MM.1S (cell line): Measurements from ENCODE around the gene DVL2.
A peak's percentile ranks its signal among the peaks of the same experiment; 100 is the strongest.

ENCODE experiments used
- DNase-seq: peaks from one replicate; pipeline ENCODE4 v3.0.0-alpha.2; 2015
- H2AFZ ChIP-seq: fragments of 300-600 bp; sonication (generic); 2 replicates; pipeline ENCODE4 v1.6.0; 2016; ENCODE audit warnings: antibody characterized with exemption, low read length
- H3F3A ChIP-seq: fragments of 300-600 bp; sonication (generic); 2 replicates; pipeline ENCODE4 v1.6.1; 2016; ENCODE audit warnings: mild to moderate bottlenecking, antibody characterized with exemption, low read length, moderate library complexity, mixed read lengths; ENCODE audit not compliant: insufficient read depth
- H3K27ac ChIP-seq: fragments of 300-600 bp; sonication (generic); 2 replicates; pipeline ENCODE4 v1.5.1; 2016; ENCODE audit warnings: mild to moderate bottlenecking, low read length
- H3K27me3 ChIP-seq: fragments of 300-600 bp; sonication (generic); replicated peaks from 2 replicates; pipeline ENCODE4 v1.6.0; 2016; ENCODE audit warnings: low read length; ENCODE audit not compliant: insufficient read depth
- H3K36me3 ChIP-seq: fragments of 300-600 bp; sonication (generic); replicated peaks from 2 replicates; pipeline ENCODE4 v1.6.1; 2016; ENCODE audit warnings: mild to moderate bottlenecking, low read length, mixed read lengths; ENCODE audit not compliant: insufficient read depth
- H3K4me1 ChIP-seq: fragments of 300-600 bp; sonication (generic); 2 replicates; pipeline ENCODE4 v1.6.1; 2016; ENCODE audit warnings: low read length, mixed read lengths
- H3K4me2 ChIP-seq: fragments of 300-600 bp; sonication (generic); 2 replicates; pipeline ENCODE4 v1.6.0; 2016; ENCODE audit warnings: low read depth, low read length
- H3K4me3 ChIP-seq: fragments of 300-600 bp; sonication (generic); 2 replicates; pipeline ENCODE4 v1.5.1; 2016; ENCODE audit warnings: low read length, mixed read lengths
- H3K79me2 ChIP-seq: fragments of 300-600 bp; sonication (generic); 2 replicates; pipeline ENCODE4 v1.6.1; 2016; ENCODE audit warnings: mixed run types, low read length, mixed read lengths
- H3K9ac ChIP-seq: fragments of 300-600 bp; sonication (generic); 2 replicates; pipeline ENCODE4 v1.6.1; 2016; ENCODE audit warnings: low read length, mixed read lengths
- H3K9me2 ChIP-seq: fragments of 300-600 bp; sonication (generic); replicated peaks from 2 replicates; pipeline ENCODE4 v1.6.1; 2016; ENCODE audit warnings: mild to moderate bottlenecking, low read length, mixed read lengths; ENCODE audit not compliant: insufficient read depth
- H3K9me3 ChIP-seq: fragments of 300-600 bp; sonication (generic); replicated peaks from 2 replicates; pipeline ENCODE4 v1.6.1; 2016; ENCODE audit warnings: mild to moderate bottlenecking, low read length, mixed read lengths; ENCODE audit not compliant: insufficient read depth
- H4K20me1 ChIP-seq: fragments of 300-600 bp; sonication (generic); 2 replicates; pipeline ENCODE4 v1.6.1; 2016; ENCODE audit warnings: mild to moderate bottlenecking, low read length, moderate library complexity, mixed read lengths; ENCODE audit not compliant: insufficient read depth
- EZH2 ChIP-seq: fragments of 300-600 bp; sonication (generic); optimal IDR thresholded peaks from 2 replicates; pipeline ENCODE3; 2017; ENCODE audit warnings: low read depth, mild to moderate bottlenecking, antibody characterized with exemption, low read length, mixed read lengths
- EZH2phosphoT487 ChIP-seq: fragments of 300-600 bp; sonication (generic); IDR thresholded peaks from 2 replicates; pipeline ENCODE4 v1.6.1; 2018; ENCODE audit warnings: antibody characterized with exemption, low read length
- TF ChIP-seq, protein P1 (sequence below): fragments of 300-600 bp; sonication (generic); IDR thresholded peaks from 2 replicates; pipeline ENCODE4 v1.5.1; 2016; ENCODE audit warnings: antibody characterized with exemption, low read length, mixed read lengths

The DVL2 gene

DNA sequence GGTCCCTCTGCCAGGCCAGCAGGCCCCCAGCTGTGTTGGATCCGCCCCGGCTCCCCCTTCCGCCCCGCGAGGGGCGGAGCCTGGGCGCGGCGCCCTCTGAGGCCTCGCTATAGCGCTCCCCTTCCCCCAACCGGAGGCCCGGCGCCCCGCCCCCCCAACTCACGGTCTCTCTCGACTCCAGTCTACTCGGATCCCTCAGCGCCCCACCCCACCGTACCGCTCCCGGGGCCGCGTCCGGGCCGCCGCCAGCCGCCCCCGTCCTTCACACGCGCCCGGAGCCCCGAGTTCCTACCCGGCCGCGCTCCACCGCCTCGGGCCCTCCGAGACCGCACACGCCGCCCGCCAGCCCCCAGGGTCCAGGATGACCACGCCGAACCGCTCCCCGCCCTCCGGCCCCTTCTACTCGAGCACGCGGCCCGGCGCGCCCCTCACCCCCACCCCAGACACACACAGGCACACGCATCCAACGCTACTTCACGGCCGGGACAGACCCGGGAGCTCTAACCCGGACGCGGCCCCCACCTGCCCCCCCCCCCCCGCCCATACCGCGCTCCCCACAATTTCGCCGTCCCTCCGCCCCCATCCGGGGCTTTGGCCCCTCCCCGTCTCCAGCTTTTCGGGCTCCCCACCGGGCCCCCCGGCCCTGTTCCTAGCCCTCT lies 3.6 kb upstream of the DVL2 start:
- Histone ChIP-seq H3K36me3 (no peaks in the 10 kb centered on the region; the same call in 1 of the 2 replicates), H3K27me3 (no peaks in the 10 kb centered on the region), H3K27ac (peak overlapping the region; percentile 68; the same call in 1 of the 2 replicates), H3K4me3 (peak overlapping the region; percentile 91), H4K20me1 (no peaks in the 10 kb centered on the region), H3K4me2 (peak overlapping the region; percentile 48; the same call in 1 of the 2 replicates), H2AFZ (no peak overlapping the region), H3K9me3 (no peaks in the 10 kb centered on the region), H3K79me2 (peaks cover 79% of the 10 kb centered on the region), H3K4me1 (peaks cover 34% of the 10 kb centered on the region), H3F3A (peaks cover 48% of the 10 kb centered on the region), H3K9me2 (no peaks in the 10 kb centered on the region), H3K9ac (peak overlapping the region; percentile 79)
- TF ChIP-seq EZH2phosphoT487 (no peak), EZH2 (no peak)
- TF ChIP-seq, protein P1, sequence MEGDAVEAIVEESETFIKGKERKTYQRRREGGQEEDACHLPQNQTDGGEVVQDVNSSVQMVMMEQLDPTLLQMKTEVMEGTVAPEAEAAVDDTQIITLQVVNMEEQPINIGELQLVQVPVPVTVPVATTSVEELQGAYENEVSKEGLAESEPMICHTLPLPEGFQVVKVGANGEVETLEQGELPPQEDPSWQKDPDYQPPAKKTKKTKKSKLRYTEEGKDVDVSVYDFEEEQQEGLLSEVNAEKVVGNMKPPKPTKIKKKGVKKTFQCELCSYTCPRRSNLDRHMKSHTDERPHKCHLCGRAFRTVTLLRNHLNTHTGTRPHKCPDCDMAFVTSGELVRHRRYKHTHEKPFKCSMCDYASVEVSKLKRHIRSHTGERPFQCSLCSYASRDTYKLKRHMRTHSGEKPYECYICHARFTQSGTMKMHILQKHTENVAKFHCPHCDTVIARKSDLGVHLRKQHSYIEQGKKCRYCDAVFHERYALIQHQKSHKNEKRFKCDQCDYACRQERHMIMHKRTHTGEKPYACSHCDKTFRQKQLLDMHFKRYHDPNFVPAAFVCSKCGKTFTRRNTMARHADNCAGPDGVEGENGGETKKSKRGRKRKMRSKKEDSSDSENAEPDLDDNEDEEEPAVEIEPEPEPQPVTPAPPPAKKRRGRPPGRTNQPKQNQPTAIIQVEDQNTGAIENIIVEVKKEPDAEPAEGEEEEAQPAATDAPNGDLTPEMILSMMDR = no peak
- DNase-seq = peak; percentile 78

DNA sequence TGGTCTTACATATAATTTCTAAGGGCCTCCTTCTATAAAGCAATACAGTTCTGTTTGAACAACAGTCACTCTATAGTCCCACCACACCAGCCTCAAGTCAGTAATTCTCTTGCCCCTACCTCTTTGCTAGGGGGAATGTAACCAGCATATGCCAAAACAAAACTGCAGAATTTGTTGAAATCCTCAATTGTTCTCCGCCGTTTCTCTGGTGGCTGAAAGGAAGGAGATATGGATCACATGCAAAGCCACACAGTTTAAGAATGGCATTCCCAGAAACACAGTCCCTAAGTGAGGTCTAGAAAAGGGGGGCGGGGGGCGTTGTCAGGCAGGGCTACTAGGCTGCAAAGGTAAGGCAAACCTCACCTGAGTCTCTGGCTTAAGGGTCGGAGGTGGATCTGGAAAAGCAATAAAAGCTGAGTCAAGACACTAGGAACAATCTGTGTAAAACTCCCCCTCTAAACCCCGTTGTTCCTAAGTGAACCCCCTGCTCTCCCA lies 3.0 kb upstream of the DVL2 start:
- Histone ChIP-seq H2AFZ (no peak overlapping the region), H3F3A (peaks cover 48% of the 10 kb centered on the region), H3K79me2 (peaks cover 85% of the 10 kb centered on the region), H3K4me2 (peak overlapping the region; percentile 48; the same call in 1 of the 2 replicates), H3K9me2 (no peaks in the 10 kb centered on the region), H4K20me1 (no peaks in the 10 kb centered on the region), H3K4me1 (peaks cover 34% of the 10 kb centered on the region), H3K27me3 (no peaks in the 10 kb centered on the region), H3K4me3 (peak overlapping the region; percentile 60), H3K9me3 (no peaks in the 10 kb centered on the region), H3K27ac (peak overlapping the region; percentile 68; the same call in 1 of the 2 replicates), H3K9ac (peak overlapping the region; percentile 79; the same call in 1 of the 2 replicates), H3K36me3 (no peaks in the 10 kb centered on the region; the same call in 1 of the 2 replicates)
- DNase-seq = no peak
- TF ChIP-seq, protein P1 = no peak
- TF ChIP-seq EZH2phosphoT487 = no peak
- TF ChIP-seq EZH2 = no peak

DNA sequence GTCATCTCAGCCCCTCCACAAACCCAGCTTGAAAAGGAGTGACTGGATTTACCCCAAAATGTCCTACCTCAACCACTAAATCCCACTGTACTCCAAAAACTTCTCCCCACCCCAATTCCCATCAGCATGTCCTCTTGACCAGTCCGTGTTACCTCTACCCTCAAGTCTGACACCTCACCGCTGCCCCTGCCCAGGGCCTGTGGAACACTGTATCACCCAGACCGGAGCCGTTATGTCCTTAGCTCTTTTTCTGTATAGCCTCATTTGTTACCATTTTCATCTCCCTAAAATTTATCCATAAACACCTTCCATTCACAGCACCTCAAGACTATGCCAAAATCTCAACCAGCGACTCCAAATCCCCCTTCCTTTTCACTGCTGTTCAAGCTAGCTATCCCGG lies 2.5 kb upstream of the DVL2 start:
- no peak for DNase-seq
- Histone ChIP-seq H2AFZ (no peak overlapping the region), H3K36me3 (no peaks in the 10 kb centered on the region; the same call in 1 of the 2 replicates), H3K4me2 (no peak overlapping the region), H3K4me1 (peaks cover 34% of the 10 kb centered on the region), H4K20me1 (no peaks in the 10 kb centered on the region), H3K9me3 (no peaks in the 10 kb centered on the region), H3K9ac (no peak overlapping the region), H3K27me3 (no peaks in the 10 kb centered on the region), H3K9me2 (no peaks in the 10 kb centered on the region), H3K79me2 (peaks cover 86% of the 10 kb centered on the region), H3F3A (peaks cover 45% of the 10 kb centered on the region), H3K27ac (no peak overlapping the region), H3K4me3 (no peak overlapping the region)
- TF ChIP-seq, protein P1 = no peak
- TF ChIP-seq EZH2phosphoT487 (no peak), EZH2 (no peak)
